Suppressor macrophage (primary cell): ENCODE results near the gene ZNF385C.
A peak's percentile ranks its signal among the peaks of the same experiment; 100 is the strongest.

Experiments used
- DNase-seq, 4 experiments: peaks; one replicate each; pipeline ENCODE4 v3.0.0-alpha.2; 2020 to 2022

Gene ZNF385C

GRCh38 chr17:42049834-42050392 is 48.4 kb downstream of the ZNF385C start:
- DNase-seq: no peak

- DNase-seq: no peak
These were observed 50.9 kb downstream of the ZNF385C start for GRCh38 chr17:42047343-42047742.

- no peak for DNase-seq
These were observed 52.6 kb downstream of the ZNF385C start for GRCh38 chr17:42045719-42046118.

GRCh38 chr17:42042598-42043319 is 55.5 kb downstream of the ZNF385C start:
- no peak for DNase-seq

- no peak for DNase-seq
These were observed 56.7 kb downstream of the ZNF385C start for GRCh38 chr17:42041619-42042018.

- no peak for DNase-seq
These were observed 57.5 kb downstream of the ZNF385C start for GRCh38 chr17:42040818-42041217.

GRCh38 chr17:42039794-42040763 is 58.2 kb downstream of the ZNF385C start:
- peak in 1 of 4 experiments; percentile 25 for DNase-seq

- no peak for DNase-seq
These were observed 59.9 kb downstream of the ZNF385C start for GRCh38 chr17:42038221-42038973.

GRCh38 chr17:42034059-42034458 is 64.2 kb downstream of the ZNF385C start:
- no peak for DNase-seq

GRCh38 chr17:42031584-42031983 is 66.7 kb downstream of the ZNF385C start:
- DNase-seq: no peak

- DNase-seq: no peak
These were observed 69.5 kb downstream of the ZNF385C start for GRCh38 chr17:42028791-42029127.

GRCh38 chr17:42027961-42028790 is 70.1 kb downstream of the ZNF385C start:
- peak in 3 of 4 experiments; percentile 35 to 64 (median 56) for DNase-seq

- DNase-seq: no peak
These were observed 70.7 kb downstream of the ZNF385C start for GRCh38 chr17:42027590-42027889.

- DNase-seq: no peak
These were observed 71.2 kb downstream of the ZNF385C start for GRCh38 chr17:42026857-42027589.

GRCh38 chr17:42025936-42026335 is 72.3 kb downstream of the ZNF385C start:
- no peak for DNase-seq

GRCh38 chr17:42025191-42025579 is 73.1 kb downstream of the ZNF385C start:
- no peak for DNase-seq

GRCh38 chr17:42023524-42024349 is 74.5 kb downstream of the ZNF385C start:
- peak; percentile 83 to 93 (median 91) for DNase-seq

GRCh38 chr17:42020845-42021244 is 77.4 kb downstream of the ZNF385C start:
- DNase-seq: peak in 1 of 4 experiments; percentile 22

- peak; percentile 93 to 97 (median 96) for DNase-seq
These were observed 78.5 kb downstream of the ZNF385C start, which contains the start of gene NKIRAS2 for GRCh38 chr17:42019509-42020404. NKIRAS2 (plus strand) TSS chr17:42020090; CDS start chr17:42021578, 1,488 bp downstream.
